ENCODE results near the gene MIOX.

Gene MIOX

GRCh38 chr22:50526108-50526833 is 39.6 kb downstream of the MIOX start (continued):
- TF ChIP-seq REST (tag by site-specific recombination; IDR thresholded peaks at IDR 0.05) = no peak
- TF ChIP-seq ZNF707 (tag by site-specific recombination; IDR thresholded peaks at IDR 0.05) = no peak
- 0 out of 2 replicates have a peak, but pooled peaks have one; percentile 29 for TF ChIP-seq YY2 (tag by site-specific recombination; IDR thresholded peaks at IDR 0.05)
- TF ChIP-seq ZNF280C (tag by site-specific recombination; IDR thresholded peaks at IDR 0.05) = no peak
- no peak for TF ChIP-seq ZNF658 (tag by site-specific recombination; IDR thresholded peaks at IDR 0.05)
- no peak for TF ChIP-seq ZFP69B (tag by site-specific recombination; IDR thresholded peaks at IDR 0.05)
- 0 out of 2 replicates have a peak, but pooled peaks have one; percentile 37 for TF ChIP-seq HOXC10 (CRISPR knock-in tag; IDR thresholded peaks at IDR 0.05)
- no peak for TF ChIP-seq ZNF184 (tag by site-specific recombination; IDR thresholded peaks at IDR 0.05)
- no peak; the same call in 1 of the 2 replicates for TF ChIP-seq ZNF645 (tag by site-specific recombination; IDR thresholded peaks at IDR 0.05)
- TF ChIP-seq ZBTB6 (tag by site-specific recombination; IDR thresholded peaks at IDR 0.05) = 0 out of 2 replicates have a peak, but pooled peaks have one; percentile 7
- TF ChIP-seq ZNF664 (tag by site-specific recombination; IDR thresholded peaks at IDR 0.05) = no peak
- TF ChIP-seq ZNF843 (tag by site-specific recombination; IDR thresholded peaks at IDR 0.05) = no peak
- no peak for TF ChIP-seq ZNF133 (tag by site-specific recombination; IDR thresholded peaks at IDR 0.05)
- 0 out of 2 replicates have a peak, but pooled peaks have one; percentile 7 for TF ChIP-seq ZNF629 (tag by site-specific recombination; IDR thresholded peaks at IDR 0.05)
- TF ChIP-seq ZNF362 (tag by site-specific recombination; IDR thresholded peaks at IDR 0.05) = no peak
- no peak for TF ChIP-seq SP2 (tag by site-specific recombination; IDR thresholded peaks at IDR 0.05)
- TF ChIP-seq, protein P1, sequence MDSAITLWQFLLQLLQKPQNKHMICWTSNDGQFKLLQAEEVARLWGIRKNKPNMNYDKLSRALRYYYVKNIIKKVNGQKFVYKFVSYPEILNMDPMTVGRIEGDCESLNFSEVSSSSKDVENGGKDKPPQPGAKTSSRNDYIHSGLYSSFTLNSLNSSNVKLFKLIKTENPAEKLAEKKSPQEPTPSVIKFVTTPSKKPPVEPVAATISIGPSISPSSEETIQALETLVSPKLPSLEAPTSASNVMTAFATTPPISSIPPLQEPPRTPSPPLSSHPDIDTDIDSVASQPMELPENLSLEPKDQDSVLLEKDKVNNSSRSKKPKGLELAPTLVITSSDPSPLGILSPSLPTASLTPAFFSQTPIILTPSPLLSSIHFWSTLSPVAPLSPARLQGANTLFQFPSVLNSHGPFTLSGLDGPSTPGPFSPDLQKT (IDR thresholded peaks at IDR 0.05; ENCODE audit: borderline replicate concordance, low read depth, low read length) = no peak
- peak; percentile 35 for TF ChIP-seq EGR2 (tag by site-specific recombination; IDR thresholded peaks at IDR 0.05; ENCODE audit: low read depth)
- TF ChIP-seq ZNF248 (tag by site-specific recombination; IDR thresholded peaks at IDR 0.05) = no peak
- no peak for TF ChIP-seq ZNF747 (tag by site-specific recombination; IDR thresholded peaks at IDR 0.05)
- peak; percentile 46 for TF ChIP-seq ZSCAN30 (tag by site-specific recombination; IDR thresholded peaks at IDR 0.05)
- TF ChIP-seq ZNF76 (tag by site-specific recombination; IDR thresholded peaks at IDR 0.05; ENCODE audit: borderline replicate concordance, low read depth) = peak; percentile 9; the same call in 1 of the 2 replicates
- TF ChIP-seq, protein P2, sequence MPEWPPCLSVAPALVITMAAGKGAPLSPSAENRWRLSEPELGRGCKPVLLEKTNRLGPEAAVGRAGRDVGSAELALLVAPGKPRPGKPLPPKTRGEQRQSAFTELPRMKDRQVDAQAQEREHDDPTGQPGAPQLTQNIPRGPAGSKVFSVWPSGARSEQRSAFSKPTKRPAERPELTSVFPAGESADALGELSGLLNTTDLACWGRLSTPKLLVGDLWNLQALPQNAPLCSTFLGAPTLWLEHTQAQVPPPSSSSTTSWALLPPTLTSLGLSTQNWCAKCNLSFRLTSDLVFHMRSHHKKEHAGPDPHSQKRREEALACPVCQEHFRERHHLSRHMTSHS (tag by site-specific recombination; IDR thresholded peaks at IDR 0.05) = no peak
- no peak for TF ChIP-seq ZNF529 (tag by site-specific recombination; IDR thresholded peaks at IDR 0.05; ENCODE audit: insufficient replicate concordance)
- no peak for TF ChIP-seq ZNF266 (tag by site-specific recombination; IDR thresholded peaks at IDR 0.05; ENCODE audit: low read depth)
- no peak for TF ChIP-seq ZNF426 (tag by site-specific recombination; IDR thresholded peaks at IDR 0.05)

Data from HEK293 (cell line).